ENCODE results near the gene CDC34.

Gene CDC34

GRCh38 chr19:540867-541637, 9.5 kb downstream of the CDC34 start:
- Histone ChIP-seq H3K4me1 (ENCODE audit: control insufficient read depth in 1 of 2, insufficient read depth in 1 of 2, low read depth in 1 of 2, low read length in 1 of 2) (no peaks in the 10 kb centered on the region), H3K36me3 (peaks cover 62% of the 10 kb centered on the region), H3K27ac (no peak overlapping the region), H3K4me3 (ENCODE audit: low read depth in 1 of 2, low read length in 1 of 2) (no peak overlapping the region), H3K9me3 (no peaks in the 10 kb centered on the region), H3K27me3 (peaks cover 19% of the 10 kb centered on the region)
- TF ChIP-seq, protein P1, sequence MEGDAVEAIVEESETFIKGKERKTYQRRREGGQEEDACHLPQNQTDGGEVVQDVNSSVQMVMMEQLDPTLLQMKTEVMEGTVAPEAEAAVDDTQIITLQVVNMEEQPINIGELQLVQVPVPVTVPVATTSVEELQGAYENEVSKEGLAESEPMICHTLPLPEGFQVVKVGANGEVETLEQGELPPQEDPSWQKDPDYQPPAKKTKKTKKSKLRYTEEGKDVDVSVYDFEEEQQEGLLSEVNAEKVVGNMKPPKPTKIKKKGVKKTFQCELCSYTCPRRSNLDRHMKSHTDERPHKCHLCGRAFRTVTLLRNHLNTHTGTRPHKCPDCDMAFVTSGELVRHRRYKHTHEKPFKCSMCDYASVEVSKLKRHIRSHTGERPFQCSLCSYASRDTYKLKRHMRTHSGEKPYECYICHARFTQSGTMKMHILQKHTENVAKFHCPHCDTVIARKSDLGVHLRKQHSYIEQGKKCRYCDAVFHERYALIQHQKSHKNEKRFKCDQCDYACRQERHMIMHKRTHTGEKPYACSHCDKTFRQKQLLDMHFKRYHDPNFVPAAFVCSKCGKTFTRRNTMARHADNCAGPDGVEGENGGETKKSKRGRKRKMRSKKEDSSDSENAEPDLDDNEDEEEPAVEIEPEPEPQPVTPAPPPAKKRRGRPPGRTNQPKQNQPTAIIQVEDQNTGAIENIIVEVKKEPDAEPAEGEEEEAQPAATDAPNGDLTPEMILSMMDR (IDR thresholded peaks at IDR 0.05), result no peak

GRCh38 chr19:541699-542098, 10.1 kb downstream of the CDC34 start:
- H3K27ac ChIP-seq, result no peak overlapping the region
- H3K9me3 ChIP-seq, result no peaks in the 10 kb centered on the region
- no peaks in the 10 kb centered on the region for H3K4me1 ChIP-seq (ENCODE audit: control insufficient read depth in 1 of 2, insufficient read depth in 1 of 2, low read depth in 1 of 2, low read length in 1 of 2)
- H3K36me3 ChIP-seq, result peaks cover 56% of the 10 kb centered on the region
- no peak overlapping the region for H3K4me3 ChIP-seq (ENCODE audit: low read depth in 1 of 2, low read length in 1 of 2)
- TF ChIP-seq, protein P1 (IDR thresholded peaks at IDR 0.05), result no peak
- peaks cover 19% of the 10 kb centered on the region for H3K27me3 ChIP-seq

GRCh38 chr19:542173-542866, 10.8 kb downstream of the CDC34 start:
- Histone ChIP-seq H3K4me3 (ENCODE audit: low read depth in 1 of 2, low read length in 1 of 2) (no peak overlapping the region), H3K27ac (no peak overlapping the region), H3K36me3 (peaks cover 51% of the 10 kb centered on the region), H3K9me3 (no peaks in the 10 kb centered on the region), H3K4me1 (ENCODE audit: control insufficient read depth in 1 of 2, insufficient read depth in 1 of 2, low read depth in 1 of 2, low read length in 1 of 2) (no peaks in the 10 kb centered on the region), H3K27me3 (peaks cover 19% of the 10 kb centered on the region)
- TF ChIP-seq, protein P1 (IDR thresholded peaks at IDR 0.05), result no peak

DNA sequence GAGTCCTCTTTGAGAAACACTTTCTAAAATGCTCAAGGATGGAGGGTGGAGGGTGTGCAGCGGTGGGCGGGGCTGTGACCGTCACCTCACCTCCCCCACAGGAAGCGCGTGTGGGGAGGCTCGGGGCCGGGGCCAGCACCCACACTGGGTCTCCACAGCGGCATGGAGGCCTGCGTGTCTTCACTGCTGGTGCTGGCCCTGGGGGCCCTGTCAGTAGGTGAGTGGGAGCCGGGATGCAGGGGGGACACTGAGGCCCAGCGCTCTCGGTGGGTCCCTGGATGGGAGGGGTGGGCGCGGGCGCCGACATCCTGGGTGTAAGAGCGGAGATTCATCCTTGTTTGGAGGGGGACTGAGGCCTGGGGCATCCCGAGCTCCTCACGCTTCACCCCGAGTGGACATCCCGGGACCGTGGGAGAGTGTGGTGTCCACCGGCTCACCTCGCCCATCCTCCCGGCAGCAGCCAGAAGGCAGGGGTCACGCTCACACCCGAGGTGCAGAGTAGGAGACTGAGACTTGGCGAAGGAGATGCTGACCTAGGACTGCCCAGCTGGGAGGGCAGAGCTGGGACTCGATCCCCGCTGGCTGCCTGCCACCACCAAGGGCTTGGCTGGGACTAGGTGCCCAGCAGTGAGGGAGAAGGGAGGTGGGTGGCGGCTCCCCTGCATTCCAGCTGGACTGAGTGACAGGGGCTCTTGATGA, 12.5 kb downstream of the CDC34 start, which contains the start of gene GZMM:
TSS of gene GZMM (plus strand) at position 144 of the 699 bp plus-strand sequence. CDS start at position 163, 19 bp downstream.
- no peak within 1 kb of the TSS for H3K4me3 ChIP-seq (ENCODE audit: low read depth in 1 of 2, low read length in 1 of 2)
- H3K27ac ChIP-seq, result no peak within 1 kb of the TSS
- TF ChIP-seq, protein P1 (IDR thresholded peaks at IDR 0.05), result no peak
- H3K36me3 ChIP-seq, result peaks cover 35% of the 10 kb centered on the region
- no peaks in the 10 kb centered on the region for H3K4me1 ChIP-seq (ENCODE audit: control insufficient read depth in 1 of 2, insufficient read depth in 1 of 2, low read depth in 1 of 2, low read length in 1 of 2)
- no peaks in the 10 kb centered on the region for H3K9me3 ChIP-seq
- peaks cover 19% of the 10 kb centered on the region for H3K27me3 ChIP-seq

- Histone ChIP-seq H3K27me3 (peaks cover 19% of the 10 kb centered on the region), H3K4me3 (ENCODE audit: low read depth in 1 of 2, low read length in 1 of 2) (no peak overlapping the region), H3K27ac (no peak overlapping the region), H3K4me1 (ENCODE audit: control insufficient read depth in 1 of 2, insufficient read depth in 1 of 2, low read depth in 1 of 2, low read length in 1 of 2) (peaks cover 3 to 5% of the 10 kb centered on the region in 2 experiments), H3K9me3 (no peaks in the 10 kb centered on the region), H3K36me3 (peaks cover 13% of the 10 kb centered on the region)
- TF ChIP-seq, protein P1 (IDR thresholded peaks at IDR 0.05), result no peak
Measured at GRCh38 chr19:547117-547516, 15.6 kb downstream of the CDC34 start.
